Bronchus fibroblast of lung (primary cell): ENCODE results near the gene BATF. TPM values are rescaled to one million over a fixed set of nuclear protein-coding genes. Genes with fewer than 3 reads are reported as not detected.

Experiments used
- total RNA-seq: library from RNA; depleted of rRNA; stranded (reverse); fragments of >200 nt; gene quantifications from 2 replicates; pipeline ENCODE4 v1.2.3, GENCODE V29; 2015

Gene BATF
- total RNA-seq: not detected in 2 replicates

GRCh38 chr14:75522224-75522982 is at the start of gene BATF:
BATF (plus strand) TSS chr14:75522469; CDS start chr14:75522683, 214 bp downstream.

GRCh38 chr14:75578102-75578785 is 56.0 kb downstream of the BATF start, which contains the start of gene FLVCR2:
FLVCR2 (plus strand) TSS chr14:75578620; CDS start chr14:75578973, 353 bp downstream.

Other genes starting within 250 kb of the BATF start
- gene FOS, start 243.6 kb upstream of the BATF start, total RNA-seq: 6.5 and 9.4 TPM in 2 replicates
- 59.8 and 67.8 TPM in 2 replicates for gene JDP2, start 94.4 kb upstream of the BATF start, total RNA-seq
- gene FLVCR2, start 56.2 kb downstream of the BATF start, total RNA-seq: 3.9 and 4.8 TPM in 2 replicates
- gene ERG28, start 138.4 kb downstream of the BATF start, total RNA-seq: 31.7 and 33.0 TPM in 2 replicates
- 17.1 and 18.5 TPM in 2 replicates for gene TTLL5, start 138.8 kb downstream of the BATF start, total RNA-seq